ENCODE data around the gene PNLIP.

Gene PNLIP

DNA sequence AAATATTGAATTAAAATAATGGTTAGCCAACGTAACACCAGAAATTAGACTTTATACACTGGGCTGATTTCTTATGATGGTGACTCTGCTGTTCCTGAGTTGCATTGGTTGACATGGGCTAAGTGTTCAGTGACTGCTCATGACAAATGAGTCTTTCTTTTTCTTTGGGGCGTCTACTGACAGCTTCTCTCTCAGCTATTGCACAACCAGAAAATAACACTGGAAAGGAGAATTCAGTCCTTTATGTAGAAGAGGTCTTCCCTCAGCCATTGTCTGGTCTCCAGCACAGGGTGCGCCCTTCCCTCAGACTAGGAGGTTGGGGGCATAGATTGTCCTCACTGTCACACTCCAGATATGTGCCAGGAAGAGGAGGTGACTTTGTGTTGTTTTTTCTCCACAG lies 21.6 kb downstream of the PNLIP start:
- H3K27ac ChIP-seq = no peak overlapping the region
- TF ChIP-seq, protein P1, sequence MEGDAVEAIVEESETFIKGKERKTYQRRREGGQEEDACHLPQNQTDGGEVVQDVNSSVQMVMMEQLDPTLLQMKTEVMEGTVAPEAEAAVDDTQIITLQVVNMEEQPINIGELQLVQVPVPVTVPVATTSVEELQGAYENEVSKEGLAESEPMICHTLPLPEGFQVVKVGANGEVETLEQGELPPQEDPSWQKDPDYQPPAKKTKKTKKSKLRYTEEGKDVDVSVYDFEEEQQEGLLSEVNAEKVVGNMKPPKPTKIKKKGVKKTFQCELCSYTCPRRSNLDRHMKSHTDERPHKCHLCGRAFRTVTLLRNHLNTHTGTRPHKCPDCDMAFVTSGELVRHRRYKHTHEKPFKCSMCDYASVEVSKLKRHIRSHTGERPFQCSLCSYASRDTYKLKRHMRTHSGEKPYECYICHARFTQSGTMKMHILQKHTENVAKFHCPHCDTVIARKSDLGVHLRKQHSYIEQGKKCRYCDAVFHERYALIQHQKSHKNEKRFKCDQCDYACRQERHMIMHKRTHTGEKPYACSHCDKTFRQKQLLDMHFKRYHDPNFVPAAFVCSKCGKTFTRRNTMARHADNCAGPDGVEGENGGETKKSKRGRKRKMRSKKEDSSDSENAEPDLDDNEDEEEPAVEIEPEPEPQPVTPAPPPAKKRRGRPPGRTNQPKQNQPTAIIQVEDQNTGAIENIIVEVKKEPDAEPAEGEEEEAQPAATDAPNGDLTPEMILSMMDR (IDR thresholded peaks at IDR 0.05) = no peak
- no peak for TF ChIP-seq ZFX (IDR thresholded peaks at IDR 0.05; ENCODE audit: borderline replicate concordance)

DNA sequence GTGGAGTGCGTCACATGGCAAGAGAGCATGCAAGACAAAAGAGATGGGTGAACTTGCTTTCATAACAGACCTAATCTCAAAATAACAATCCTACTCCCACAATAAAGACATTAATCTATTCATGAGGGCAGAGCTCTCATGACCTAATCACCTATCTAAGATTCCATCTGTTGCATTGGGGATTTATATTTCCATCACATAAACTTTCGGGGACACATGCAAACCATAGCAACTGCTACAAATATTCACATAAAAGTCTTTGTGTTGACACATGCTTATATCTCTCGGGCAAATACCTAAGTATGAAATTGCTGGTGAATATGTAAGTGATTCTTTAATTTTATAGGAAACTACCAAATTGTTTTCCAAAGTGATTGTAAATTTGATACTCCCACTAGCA lies 29.1 kb downstream of the PNLIP start:
- no peak overlapping the region for H3K27ac ChIP-seq
- no peak for TF ChIP-seq ZFX (IDR thresholded peaks at IDR 0.05; ENCODE audit: borderline replicate concordance)
- TF ChIP-seq, protein P1 (IDR thresholded peaks at IDR 0.05) = no peak

DNA sequence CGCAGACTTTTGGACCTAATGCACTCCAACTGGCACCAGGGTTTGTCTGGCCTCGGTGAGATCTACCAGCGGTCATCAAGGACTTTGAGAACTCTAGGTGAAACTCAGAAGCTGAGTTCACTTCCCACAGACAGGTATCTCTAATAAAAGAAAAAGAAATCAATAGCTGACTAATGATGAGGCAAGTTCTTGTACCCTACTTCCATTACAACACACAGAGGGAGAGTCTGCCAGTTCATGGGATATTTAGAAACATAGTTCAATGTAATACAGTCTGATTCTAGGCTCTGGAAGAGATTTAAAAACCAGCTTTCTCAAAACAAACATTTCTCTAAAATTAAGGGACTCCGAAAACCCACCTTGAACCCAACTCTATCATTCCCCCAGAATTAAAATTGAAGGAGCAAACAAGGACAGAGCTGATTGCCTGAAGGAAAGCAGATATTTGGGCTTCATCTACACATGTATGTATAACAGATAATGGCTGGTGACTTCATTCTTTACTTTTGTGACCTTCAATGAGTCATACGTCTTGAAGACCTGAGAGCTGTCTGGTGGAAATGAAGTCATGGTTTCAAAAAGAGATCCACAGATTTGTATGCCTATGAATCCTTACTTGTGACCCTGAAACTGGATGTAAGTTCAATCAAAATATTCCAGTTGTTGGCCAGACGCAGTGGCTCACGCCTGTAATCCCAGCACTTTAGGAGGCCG lies 42.3 kb downstream of the PNLIP start:
- no peak overlapping the region for H3K27ac ChIP-seq
- TF ChIP-seq, protein P1 (IDR thresholded peaks at IDR 0.05) = no peak
- TF ChIP-seq ZFX (IDR thresholded peaks at IDR 0.05; ENCODE audit: borderline replicate concordance) = no peak

DNA sequence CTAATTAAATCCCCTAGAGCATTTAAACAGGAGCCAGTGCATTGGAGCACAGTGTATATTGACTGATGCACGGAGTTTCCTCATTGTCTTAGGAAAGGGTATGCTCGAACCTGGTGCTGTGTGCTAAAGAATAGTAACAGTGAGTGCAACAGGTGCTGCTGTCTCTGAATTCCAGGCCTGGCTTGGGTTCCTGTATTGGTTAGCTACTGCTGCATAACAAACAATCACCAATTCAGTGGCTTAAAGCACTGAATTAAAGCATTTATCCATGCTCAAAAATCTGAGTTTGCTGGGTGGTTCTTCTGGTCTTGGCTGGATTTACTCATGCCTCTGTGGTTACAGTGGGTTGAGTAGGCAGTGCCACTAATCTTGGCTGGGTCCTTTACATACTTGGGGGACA lies 43.3 kb downstream of the PNLIP start:
- no peak for TF ChIP-seq ZFX (IDR thresholded peaks at IDR 0.05; ENCODE audit: borderline replicate concordance)
- TF ChIP-seq, protein P1 (IDR thresholded peaks at IDR 0.05) = no peak
- no peak overlapping the region for H3K27ac ChIP-seq

DNA sequence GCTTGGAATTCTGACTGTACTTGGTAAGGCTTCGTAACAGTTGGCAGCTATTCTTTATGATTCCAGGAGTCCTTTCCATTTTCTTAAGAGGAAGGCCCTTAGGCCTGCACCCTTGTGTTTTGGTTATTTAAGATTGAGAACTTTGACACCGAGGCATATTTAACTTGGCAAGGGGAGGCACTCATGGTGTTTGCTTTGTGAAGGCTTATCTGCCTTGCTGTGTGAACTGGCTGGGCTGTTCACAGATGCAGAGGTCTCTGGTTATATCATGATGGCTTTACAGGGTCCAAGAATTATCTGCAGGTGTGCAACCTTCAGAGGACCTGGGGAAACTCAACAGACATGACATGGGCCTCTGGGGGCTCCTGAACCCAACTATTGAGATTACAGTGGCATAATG lies 44.2 kb downstream of the PNLIP start:
- TF ChIP-seq ZFX (IDR thresholded peaks at IDR 0.05; ENCODE audit: borderline replicate concordance) = no peak
- TF ChIP-seq, protein P1 (IDR thresholded peaks at IDR 0.05) = no peak
- no peak overlapping the region for H3K27ac ChIP-seq

DNA sequence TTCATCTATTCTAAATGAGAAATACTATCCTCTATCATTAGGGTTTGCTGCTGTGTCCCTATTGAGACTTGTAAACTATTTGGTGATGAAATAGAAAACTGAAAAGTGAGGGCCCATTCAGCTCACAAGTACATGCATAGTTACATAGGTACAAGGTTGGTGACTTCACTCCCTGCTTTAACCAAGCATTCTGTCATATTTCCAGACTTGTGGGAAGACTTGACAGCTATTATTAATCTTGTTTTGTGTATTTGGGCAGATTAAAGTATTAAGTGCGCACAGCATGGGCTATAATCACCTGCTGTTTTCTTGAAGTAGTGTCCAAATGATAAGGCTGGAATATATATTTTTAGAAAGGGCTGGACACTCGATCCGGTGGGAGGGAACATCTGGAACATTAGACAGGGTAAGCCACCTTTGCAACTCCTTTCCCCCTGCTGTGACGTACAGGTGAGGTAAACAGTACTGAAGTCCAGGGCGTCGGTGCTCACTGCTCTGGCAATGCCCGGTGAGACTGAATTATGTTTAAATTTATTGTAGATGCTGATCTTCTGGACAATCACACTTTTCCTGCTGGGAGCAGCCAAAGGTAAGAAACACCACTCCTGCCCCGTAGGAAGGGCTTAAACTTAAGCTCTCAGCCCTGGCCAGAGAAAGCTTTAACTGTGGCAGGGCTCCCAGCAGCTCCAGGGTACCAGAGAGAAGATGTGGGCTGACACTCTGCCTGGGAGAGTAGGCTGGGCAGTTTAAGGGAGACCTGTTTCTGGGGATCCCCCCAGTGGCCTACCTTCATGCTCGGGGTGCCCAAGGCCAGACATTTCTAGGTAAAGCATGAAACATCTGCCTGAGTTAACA lies 45.1 kb downstream of the PNLIP start, which contains the start of gene PNLIPRP1:
TSS of gene PNLIPRP1 (plus strand) at position 370 of the 855 bp plus-strand sequence. CDS start at position 541, 171 bp downstream.
- H3K27ac ChIP-seq = no peak within 1 kb of the TSS
- TF ChIP-seq ZFX (IDR thresholded peaks at IDR 0.05; ENCODE audit: borderline replicate concordance) = no peak
- TF ChIP-seq, protein P1 (IDR thresholded peaks at IDR 0.05) = no peak

Data from 22Rv1 (cell line).